Activated B cell treated with CpG ODN at 0.5 μM for 24 hours (primary cell): Measurements from ENCODE around the gene TWIST2. TPM values are rescaled to one million over a fixed set of nuclear protein-coding genes. Genes with fewer than 3 reads are reported as not detected.

Experiments
- ATAC-seq: fragments of 200-7000 bp; cut with Tn5 transposase; one replicate; pipeline ENCODE4 v1.10.0; 2021; ENCODE audit warnings: low read depth, mild to moderate bottlenecking, moderate library complexity
- CTCF ChIA-PET: fragments of 350-600 bp; sonication (Branson Sonifier 250); formaldehyde crosslinking; loops from one replicate; lab custom pipeline; 2021; ENCODE audit warnings: antibody characterized with exemption; lab: Charles Lee
- POLR2A ChIA-PET: fragments of 350-600 bp; sonication (Branson Sonifier 250); formaldehyde crosslinking; loops from one replicate; lab custom pipeline; 2021; ENCODE audit warnings: antibody characterized with exemption; lab: Charles Lee
- DNase-seq: peaks from one replicate; pipeline ENCODE4 v3.0.0; 2022
- H3K27ac Mint-ChIP-seq: one replicate; pipeline ENCODE4 v1.8.0; 2020; ENCODE audit warnings: mixed read lengths
- H3K27me3 Mint-ChIP-seq: one replicate; pipeline ENCODE4 v1.8.0; 2021; ENCODE audit warnings: mixed read lengths
- H3K36me3 Mint-ChIP-seq: one replicate; pipeline ENCODE4 v1.8.0; 2021; ENCODE audit warnings: low read depth, mixed read lengths
- H3K4me1 Mint-ChIP-seq: one replicate; pipeline ENCODE4 v1.8.0; 2021; ENCODE audit warnings: mixed read lengths
- H3K4me3 Mint-ChIP-seq: one replicate; pipeline ENCODE4 v1.8.0; 2020; ENCODE audit warnings: mild to moderate bottlenecking, mixed read lengths
- H3K9me3 Mint-ChIP-seq: one replicate; pipeline ENCODE4 v1.8.0; 2020; ENCODE audit warnings: mixed read lengths
- CTCF ChIP-seq: fragments of 200-600 bp; IDR thresholded peaks from one replicate; pipeline ENCODE4 v1.8.0; 2022; ENCODE audit warnings: antibody characterized with exemption, mild to moderate bottlenecking
- intact Hi-C: fragments of 100-400 bp; cut with micrococcal nuclease; formaldehyde crosslinking; loops from one replicate; pipeline ENCODE4 v1.15.1; 2024
- total RNA-seq: library from RNA; stranded (reverse); gene quantifications from 2 replicates; pipeline ENCODE4 v1.2.3, GENCODE V29; 2022

TWIST2 gene
- total RNA-seq, 1 donor from 2014 or later, result not detected

GRCh38 chr2:238810321-238810720, 37.6 kb upstream of the TWIST2 start:
- intact Hi-C loops, result no loop called here
- ATAC-seq, result no peak
- H3K4me3 Mint-ChIP-seq, result no peak overlapping the region
- ChIA-PET CTCF (no interaction called here), POLR2A (no interaction called here)
- H3K27ac Mint-ChIP-seq, result no peak overlapping the region
- peaks cover 7% of the 10 kb centered on the region for H3K9me3 Mint-ChIP-seq
- no peak for TF ChIP-seq CTCF
- H3K36me3 Mint-ChIP-seq, result no peaks in the 10 kb centered on the region
- no peak for DNase-seq
- peaks cover 6% of the 10 kb centered on the region for H3K27me3 Mint-ChIP-seq
- no peaks in the 10 kb centered on the region for H3K4me1 Mint-ChIP-seq

GRCh38 chr2:238811293-238811692, 36.6 kb upstream of the TWIST2 start:
- no peak for ATAC-seq
- Mint-ChIP-seq H3K36me3 (no peaks in the 10 kb centered on the region), H3K9me3 (peaks cover 7% of the 10 kb centered on the region), H3K27ac (no peak overlapping the region), H3K27me3 (peaks cover 6% of the 10 kb centered on the region), H3K4me1 (no peaks in the 10 kb centered on the region), H3K4me3 (no peak overlapping the region)
- ChIA-PET CTCF (no interaction called here), POLR2A (no interaction called here)
- DNase-seq, result no peak
- TF ChIP-seq CTCF, result no peak
- intact Hi-C loops, result no loop called here

- intact Hi-C loops, result no loop called here
- CTCF ChIA-PET, result no interaction called here
- DNase-seq (no peak), ATAC-seq (no peak)
- POLR2A ChIA-PET, result no interaction called here
- no peak overlapping the region for H3K4me3 Mint-ChIP-seq
- no peaks in the 10 kb centered on the region for H3K4me1 Mint-ChIP-seq
- peaks cover 7% of the 10 kb centered on the region for H3K9me3 Mint-ChIP-seq
- no peak overlapping the region for H3K27ac Mint-ChIP-seq
- no peak for TF ChIP-seq CTCF
- peaks cover 7% of the 10 kb centered on the region for H3K27me3 Mint-ChIP-seq
- no peaks in the 10 kb centered on the region for H3K36me3 Mint-ChIP-seq
Observed at GRCh38 chr2:238811759-238812158, 36.1 kb upstream of the TWIST2 start.

GRCh38 chr2:238813109-238813508, 34.8 kb upstream of the TWIST2 start:
- no peak for ATAC-seq
- intact Hi-C loops, result no loop called here
- Mint-ChIP-seq H3K27ac (no peak overlapping the region), H3K9me3 (peaks cover 7% of the 10 kb centered on the region), H3K27me3 (peaks cover 14% of the 10 kb centered on the region), H3K36me3 (no peaks in the 10 kb centered on the region), H3K4me3 (no peak overlapping the region), H3K4me1 (no peaks in the 10 kb centered on the region)
- ChIA-PET POLR2A (no interaction called here), CTCF (no interaction called here)
- TF ChIP-seq CTCF, result no peak
- no peak for DNase-seq

GRCh38 chr2:238814815-238815214, 33.1 kb upstream of the TWIST2 start:
- peaks cover 22% of the 10 kb centered on the region for H3K27me3 Mint-ChIP-seq
- DNase-seq (no peak), ATAC-seq (no peak)
- no peak overlapping the region for H3K4me3 Mint-ChIP-seq
- no peaks in the 10 kb centered on the region for H3K9me3 Mint-ChIP-seq
- intact Hi-C loops, result no loop called here
- H3K27ac Mint-ChIP-seq, result no peak overlapping the region
- no peaks in the 10 kb centered on the region for H3K36me3 Mint-ChIP-seq
- POLR2A ChIA-PET, result no interaction called here
- H3K4me1 Mint-ChIP-seq, result no peaks in the 10 kb centered on the region
- no peak for TF ChIP-seq CTCF
- CTCF ChIA-PET, result no interaction called here
